ENCODE measurements around the gene CDH4.
"Not testable (repeated sequence)": the region's sequence is repeated elsewhere in the genome, so short reads cannot be mapped to it uniquely, and the experiment has no call there.

The CDH4 gene

DNA sequence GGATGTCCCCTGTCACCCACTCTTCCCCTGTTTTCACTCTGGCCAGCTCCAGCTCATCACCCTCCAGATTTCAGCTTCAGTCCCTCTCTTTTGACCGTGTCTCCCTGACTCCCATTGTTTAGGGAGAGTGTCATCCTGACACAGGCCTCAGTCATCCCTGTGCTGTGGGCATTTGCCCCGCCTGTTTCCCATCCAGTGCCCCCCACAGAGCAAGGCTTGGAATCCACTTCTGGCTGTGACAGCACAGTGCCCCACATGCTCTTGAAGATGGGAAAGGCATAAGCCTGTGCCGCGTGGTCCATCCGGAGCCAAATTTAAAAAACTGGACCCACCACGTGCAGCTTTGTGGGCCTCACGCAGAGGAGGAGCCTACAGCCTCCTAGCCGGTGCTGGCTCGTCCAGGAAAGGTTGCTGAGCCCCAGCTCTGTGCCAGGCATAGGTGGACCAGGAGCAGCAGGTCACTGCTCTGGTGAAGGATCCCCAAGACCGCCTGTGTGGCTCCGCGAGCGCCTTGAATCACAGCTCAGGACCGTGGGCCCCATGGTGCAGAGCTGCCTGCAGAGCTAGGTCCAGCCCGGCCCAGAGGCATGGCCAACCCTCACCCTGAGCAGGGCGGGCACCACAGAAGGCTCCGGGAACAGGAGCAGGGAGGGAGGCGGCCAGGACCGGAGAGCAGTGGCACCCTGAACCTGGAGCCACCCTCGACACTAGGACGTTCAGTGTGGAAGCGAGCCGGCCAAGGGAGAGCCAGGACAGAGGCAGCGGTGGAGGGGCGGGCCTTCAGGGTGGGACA is 172.8 kb downstream of the CDH4 start:
- no peak for DNase-seq

DNA sequence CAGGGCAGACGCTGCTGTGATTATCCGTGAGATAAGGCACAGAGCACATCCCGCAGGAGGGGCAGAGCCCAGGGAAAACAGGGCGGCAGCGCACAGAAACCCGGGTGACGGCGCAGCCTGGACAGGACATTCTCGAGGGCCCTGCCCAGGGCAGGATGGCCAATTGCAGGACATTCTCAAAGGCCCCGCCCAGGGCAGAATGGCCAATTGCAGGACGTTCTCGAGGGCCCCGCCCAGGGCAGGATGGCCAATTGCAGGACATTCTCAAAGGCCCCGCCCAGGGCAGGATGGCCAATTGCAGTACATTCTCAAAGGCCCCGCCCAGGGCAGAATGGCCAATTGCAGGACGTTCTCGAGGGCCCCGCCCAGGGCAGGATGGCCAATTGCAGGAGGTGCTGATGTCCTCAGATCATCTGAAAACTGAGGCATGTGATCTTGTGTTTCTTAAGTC is 173.5 kb downstream of the CDH4 start:
- DNase-seq = not testable (repeated sequence)

DNA sequence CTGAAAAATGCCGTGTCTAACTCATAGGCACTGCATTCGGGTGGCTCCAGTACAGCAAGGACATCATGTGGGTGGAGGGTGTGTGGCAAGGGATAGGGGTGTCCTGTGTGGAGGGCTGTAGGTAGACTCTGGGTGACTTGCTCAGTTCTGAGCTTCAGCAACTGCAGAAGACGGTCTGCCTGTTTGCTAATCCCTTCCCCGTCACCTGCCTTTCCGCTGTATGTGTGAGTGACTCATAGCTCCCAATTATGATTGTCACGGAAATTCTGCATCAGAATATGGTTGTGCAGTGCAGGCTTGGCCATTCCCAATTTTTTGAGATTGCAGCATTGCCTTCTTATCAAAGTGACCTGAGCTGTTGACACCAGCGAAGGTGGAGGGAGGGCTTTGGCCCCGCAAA is 174.3 kb downstream of the CDH4 start:
- no peak for DNase-seq

DNA sequence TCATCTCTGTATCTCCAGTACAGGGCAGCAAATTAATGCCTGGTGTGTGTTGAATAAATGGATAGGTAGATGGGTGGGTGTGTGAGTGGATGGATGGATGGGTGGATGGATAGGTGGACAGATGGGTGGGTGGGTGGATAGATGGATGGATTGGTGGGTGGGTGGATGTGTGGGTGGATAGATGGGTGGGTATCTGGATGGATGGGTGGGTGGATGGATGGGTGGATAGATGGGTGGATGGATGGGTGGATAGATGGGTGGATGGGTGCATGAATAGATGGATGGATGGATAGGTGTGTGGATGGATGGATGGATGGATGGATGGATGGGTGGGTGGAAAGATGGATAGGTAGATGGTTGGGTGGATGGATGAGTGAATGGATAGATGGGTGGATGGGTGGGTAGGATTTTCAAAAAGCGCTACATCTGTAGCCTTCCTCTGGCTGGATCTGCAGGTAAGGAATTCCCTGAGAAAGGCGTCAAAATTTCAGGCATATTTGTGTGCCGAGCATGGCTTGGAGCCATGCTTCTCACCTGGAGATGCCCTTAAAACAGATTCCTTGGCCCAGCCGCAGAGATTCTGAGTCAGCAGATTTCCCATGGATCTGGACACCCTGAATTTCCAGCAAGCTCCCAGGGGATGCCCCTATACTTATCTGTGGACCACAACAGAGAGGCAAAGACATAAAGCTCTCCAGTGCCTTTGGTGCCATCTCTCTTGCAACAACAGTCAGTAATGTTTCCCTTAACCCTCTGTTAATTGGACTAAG is 177.6 kb downstream of the CDH4 start:
- no peak for DNase-seq

DNA sequence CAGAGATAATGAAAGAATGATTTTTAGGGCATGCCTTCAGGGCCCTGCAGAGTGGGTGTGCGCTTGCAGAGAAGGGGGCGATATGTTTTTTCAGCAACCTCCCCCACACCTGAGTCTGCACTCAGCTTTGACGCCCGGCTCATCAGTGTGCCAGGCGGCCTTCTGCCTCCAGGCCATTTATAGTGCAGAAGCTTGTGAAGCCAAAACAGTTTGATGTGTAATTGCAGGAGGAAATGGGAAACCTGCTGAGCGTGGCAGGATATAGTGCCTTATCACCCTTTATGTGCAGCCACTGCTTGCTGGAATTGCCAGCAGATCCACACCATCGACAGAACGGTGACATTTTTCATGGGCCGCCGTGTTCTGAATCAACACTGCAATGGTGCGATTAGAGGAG is 178.2 kb downstream of the CDH4 start:
- no peak for DNase-seq

DNA sequence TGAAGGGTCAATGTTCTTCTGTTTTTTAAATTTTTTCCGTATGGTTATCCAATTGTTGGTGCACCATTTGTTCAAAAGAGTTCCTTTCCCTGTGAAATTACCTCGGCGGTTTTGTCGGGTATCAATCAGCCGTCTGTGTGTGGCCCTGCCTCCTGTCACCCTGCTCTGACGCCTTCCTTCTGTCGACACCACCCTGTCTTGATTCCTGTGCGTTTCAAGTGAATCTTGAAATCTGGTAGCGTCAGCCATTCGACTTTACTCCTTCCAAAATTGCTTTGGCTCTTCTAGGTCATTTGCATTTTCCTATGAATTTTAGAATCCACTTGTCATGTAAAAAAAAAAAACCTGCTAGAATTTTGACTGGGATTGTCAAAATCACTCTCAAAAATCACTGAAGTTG is 181.1 kb downstream of the CDH4 start:
- no peak for DNase-seq

DNA sequence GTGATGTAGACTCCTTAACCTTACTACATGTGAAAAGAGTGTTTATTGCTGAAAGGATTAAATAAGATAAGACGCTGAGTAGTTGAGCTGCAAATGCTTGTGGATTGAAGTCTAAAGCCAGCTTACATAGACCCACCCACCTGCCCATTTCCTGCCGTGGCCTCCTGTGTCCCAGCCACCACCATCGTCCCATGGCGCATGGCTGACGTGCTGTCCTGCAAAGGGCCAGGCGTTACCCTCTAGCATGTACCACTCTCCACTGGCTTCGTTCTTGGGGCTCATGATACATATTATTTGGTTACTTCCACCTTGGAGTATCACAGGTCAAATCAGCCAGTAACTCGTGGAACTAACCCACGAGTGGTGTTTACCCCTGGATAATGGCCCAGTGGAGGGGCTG is 181.8 kb downstream of the CDH4 start:
- no peak for DNase-seq

DNA sequence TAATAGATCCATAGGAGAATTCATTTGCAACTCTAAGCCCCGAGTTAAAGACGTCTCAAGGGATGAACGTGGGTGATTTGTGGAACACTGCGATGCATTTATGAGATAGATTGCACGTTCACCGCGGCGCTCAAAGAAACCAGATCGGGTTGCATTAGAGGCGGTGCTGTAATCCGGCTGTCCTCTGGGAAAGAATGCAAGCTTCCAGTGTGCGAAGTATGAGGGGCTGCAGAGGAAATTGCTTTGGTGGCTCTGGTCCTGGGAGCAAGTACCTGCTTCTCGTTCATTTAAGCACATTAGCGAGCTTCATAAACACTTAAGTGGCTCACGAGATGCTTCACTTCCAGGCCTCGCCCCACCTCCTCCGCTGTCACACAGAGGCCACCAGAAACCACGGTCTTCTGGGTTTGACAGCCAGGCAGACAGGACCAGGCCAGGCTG is 182.3 kb downstream of the CDH4 start:
- DNase-seq = no peak

DNA sequence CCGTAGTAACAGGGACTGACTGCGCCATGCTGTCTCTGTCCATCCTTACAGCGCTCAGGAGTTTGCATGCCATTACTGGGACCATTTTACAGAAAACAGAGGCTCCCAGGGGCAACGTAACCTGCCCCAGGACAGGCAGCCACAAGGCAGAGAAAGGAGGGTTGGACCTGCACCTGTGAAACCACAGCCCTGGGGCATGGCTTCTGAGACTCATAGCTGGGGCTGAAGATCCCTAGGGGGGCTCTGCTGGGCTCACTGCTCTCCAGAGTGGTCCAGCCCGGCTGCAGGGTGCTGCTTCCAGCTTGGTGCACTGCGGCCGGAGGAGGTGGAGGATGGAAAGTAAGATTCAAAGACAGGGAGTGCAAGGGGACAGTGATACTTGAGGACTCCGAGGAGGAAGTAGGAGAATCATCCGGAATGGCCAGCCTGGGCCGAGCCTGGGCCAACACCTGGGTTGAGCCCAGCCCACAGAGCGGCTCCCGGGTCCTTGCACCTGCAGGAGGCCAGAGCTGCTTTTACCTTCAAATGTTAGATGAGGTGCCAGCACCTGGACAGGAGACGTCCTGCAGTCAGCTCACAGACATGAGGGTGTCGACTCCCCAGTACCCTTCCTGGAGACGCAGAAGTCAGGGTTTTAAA is 183.2 kb downstream of the CDH4 start:
- DNase-seq = no peak

DNA sequence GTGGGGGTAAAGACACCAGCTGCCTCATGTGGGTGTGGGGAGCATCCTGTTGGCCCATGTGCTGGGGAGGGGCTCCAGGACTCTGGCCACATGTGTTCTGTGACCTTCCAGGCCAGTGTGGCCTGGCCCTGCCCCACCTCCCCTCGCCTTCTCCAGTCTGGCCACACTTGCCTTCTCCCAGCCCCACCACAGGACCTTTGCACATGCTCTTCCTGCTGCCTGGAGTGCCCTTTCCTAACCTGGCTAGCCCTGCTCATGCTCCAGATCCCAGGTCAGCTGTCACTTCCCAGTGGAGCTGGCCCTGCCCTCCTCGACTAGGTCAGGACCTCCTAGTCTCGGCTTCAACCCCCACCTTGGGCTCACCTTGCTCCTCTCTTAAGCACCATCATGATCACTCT is 183.8 kb downstream of the CDH4 start:
- no peak for DNase-seq

DNA sequence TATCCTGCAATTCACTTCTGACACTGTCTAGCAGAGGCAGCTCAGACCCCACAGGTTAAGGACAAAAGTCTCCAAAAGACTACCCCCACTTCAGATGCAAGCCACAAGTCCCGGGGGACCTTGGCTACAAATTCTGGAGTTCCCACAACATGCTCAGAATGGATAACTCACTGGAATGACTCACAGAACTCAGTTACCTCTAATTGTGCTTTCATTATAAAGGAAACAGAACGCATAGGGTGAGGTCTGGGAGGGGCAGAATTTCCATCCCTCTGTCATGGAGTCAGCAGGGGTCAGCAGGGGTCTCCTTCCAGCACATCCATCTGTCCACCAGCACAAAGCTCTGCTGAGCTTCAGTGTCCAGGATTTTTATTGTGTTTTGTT is 184.2 kb downstream of the CDH4 start:
- DNase-seq = no peak

DNA sequence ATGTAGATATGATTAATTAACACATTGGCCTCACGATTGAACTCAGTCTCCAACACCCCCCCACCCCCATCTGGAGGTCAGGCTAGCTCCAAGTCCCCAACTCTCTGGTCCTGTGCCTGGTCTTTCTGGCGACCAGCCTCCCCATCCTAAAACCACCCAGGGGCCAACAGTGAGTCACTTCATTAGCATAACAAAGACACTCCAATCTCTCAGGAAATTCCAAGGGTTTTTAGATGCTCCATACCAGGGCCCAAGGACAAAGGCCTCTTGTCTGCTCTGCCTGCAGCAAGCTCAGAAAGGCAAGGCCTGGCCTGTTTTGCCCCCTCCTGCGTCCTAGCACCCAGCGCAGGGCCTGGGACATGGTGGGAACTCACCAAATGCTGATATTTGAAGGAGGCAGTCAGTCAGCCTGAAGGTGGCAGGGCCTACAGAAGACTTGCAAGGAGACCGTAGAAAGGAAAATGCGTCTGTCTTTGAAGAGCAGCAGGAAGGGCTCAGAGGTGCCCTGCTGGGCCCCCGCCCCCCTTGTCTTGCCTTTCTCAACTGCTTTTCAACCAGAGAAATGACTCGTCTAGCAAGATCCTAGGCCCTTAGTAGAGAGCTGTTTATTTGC is 184.7 kb downstream of the CDH4 start:
- DNase-seq = no peak

DNA sequence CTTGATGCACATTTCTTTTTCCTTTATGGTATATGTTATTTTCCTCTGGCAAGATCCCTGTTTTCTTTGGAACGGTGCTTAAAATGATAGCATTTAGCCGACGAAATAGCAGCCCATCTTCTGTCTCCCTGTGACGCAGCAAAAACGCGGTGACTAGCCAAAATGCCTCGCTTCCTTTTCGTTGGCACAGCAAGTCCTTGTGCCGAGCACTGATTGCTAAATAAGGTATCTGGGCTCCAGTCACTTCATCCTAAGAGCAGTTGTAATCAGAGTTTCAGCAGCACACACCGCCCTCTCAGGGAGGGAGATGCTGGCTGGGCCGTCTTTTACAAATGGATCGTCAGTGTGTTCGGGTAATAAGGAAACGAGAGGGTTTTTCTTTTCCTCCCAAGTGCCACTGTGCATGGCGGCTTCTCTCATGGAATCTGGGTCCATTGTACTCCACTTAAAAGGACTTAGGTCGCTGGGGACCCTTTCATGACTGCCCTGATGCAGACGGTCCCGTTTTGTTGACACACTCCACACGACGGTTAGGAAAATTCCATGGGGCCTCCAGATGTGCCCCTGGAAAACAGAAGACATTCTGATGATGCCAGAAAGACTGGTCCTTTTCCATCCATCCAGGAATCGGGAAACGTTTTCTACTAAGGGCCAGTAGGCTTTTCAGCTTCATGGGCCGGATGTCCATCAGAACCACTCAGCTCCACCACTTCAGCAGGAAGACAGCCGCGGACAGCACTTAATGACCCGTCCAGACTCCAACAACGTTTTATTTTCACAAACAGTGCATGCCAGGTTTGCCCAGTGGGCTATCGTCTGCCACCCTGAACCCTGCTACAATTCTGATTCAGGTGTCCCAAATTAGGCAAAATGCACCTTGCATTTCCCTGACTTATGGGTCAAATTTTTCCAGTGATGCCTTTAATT is 185.5 kb downstream of the CDH4 start:
- DNase-seq = no peak

DNA sequence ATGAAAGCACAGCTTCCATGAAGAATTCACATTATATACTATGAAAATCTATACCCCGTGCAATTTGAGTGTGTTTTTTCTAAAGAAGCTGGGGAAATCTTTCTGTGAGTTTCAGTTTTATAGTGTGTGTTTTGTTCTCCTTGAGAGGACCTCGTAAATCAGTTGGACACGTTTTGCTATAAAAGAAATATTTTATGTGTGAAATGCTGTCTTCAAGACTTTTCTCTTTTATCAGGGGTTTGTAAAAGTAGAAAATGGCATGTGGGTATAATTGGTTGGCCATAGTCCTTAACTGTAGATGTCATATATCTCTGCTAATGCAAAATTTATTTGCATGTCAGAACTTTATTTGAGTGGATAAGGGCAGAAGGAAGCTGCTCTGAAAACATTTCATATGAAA is 186.2 kb downstream of the CDH4 start:
- no peak for DNase-seq

DNA sequence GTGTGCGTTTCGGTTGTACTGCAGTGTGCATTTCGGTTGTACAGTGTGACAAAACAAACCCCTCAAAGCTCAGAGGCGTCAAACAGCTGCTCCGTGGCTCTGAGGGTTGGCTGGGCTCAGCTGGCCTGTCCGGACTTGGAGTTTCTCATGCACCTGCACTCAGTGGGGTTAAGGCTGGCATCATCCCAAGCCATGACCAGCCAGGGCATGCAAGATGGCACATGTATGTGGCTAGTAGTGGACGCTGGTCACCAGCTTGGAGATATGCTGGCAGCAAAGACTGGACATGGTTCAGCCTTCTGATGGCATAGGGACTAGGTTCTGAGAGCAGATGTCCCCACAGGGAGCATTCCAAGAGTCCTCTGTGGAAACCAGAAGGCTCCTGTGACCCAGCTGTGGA is 187.2 kb downstream of the CDH4 start:
- no peak for DNase-seq

DNA sequence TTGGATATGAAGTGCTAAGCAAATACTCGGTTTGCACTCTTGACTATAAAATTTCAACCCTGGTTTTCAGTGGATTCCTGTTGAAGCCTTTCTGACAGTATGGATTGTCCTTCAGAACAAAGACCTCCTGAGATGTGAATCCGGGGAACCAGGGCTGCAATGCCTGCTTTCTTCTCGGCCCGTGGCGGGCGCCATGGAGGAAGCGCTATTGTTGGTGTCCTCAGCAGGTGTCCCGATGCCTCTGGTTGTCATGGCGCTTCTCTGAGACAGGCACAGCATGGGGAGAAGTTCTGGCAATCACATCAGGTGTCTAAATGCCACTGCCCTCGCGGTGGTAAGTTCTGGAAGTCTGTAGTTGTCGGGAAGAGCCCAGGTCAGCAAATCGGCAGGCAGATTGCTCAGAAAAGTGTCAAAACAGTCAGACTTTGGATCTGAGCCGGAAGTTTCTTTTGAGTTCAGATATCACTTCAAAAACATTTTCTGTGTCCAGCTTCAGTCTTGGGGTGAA is 188.5 kb downstream of the CDH4 start:
- DNase-seq = no peak

DNA sequence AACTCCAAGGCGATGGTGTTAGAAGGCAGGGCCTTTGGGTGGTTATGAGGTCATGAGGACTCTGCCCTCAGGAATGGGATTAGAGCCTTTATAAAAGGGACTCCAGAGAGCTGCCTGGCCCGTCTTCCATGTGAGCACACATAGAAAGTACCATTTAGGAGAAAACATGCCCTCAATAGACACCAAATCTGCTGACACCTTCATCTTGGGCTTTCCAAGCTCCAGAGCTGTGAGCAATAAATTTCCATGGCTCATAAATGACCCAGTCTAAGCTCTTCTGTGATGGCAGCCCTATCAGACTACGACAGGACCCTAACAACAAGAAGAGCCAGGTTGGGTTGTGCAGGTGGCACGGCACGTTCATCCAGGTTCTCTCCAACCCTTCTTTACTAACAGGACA is 189.5 kb downstream of the CDH4 start:
- no peak for DNase-seq

DNA sequence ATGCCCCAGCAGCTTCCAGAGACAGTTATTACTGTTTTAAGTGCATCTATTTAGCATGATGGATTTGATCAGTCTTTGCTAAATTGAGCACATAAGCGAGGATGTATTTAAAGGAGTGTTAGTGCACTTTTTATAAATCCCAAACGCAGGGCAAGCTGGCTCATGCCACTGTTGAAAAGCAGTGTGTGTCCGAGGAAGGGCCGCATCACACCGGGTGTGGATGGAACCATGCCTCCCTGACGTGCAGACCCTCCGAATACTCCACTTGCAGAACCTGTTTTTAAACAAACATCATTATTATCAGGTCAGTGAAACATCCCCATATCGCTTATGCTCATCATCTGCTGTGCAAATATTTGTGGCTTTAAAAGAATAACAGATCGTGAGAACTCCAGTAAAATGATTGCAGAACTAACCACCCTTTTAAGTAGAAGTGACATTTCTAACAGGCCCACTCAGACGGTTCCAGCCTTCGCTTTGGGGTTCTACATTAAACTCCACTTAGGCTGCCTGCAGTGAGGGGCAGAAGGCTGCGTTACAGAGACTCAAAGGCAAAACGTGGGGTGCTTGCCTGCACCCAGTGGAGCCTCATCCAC is 190.1 kb downstream of the CDH4 start:
- DNase-seq = no peak

DNA sequence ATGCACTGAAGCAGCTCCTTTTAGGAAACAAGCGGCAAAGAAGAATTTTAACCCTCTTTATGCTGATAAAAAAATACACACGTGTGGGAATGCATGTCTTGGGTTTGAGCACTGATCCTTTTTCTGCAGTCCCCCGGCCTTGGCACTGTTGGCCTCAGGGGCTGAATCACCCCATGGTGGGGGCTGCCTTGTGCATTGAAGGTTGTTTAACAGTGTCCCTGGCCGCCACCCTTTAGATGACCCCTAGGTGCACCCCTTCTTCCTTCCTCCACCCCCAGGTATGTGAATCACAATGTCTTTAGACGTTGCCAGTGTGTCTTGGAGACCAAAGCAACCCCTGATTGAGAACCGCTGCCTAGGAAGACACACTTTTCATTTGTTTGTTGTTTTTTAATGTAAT is 190.7 kb downstream of the CDH4 start:
- DNase-seq = no peak

DNA sequence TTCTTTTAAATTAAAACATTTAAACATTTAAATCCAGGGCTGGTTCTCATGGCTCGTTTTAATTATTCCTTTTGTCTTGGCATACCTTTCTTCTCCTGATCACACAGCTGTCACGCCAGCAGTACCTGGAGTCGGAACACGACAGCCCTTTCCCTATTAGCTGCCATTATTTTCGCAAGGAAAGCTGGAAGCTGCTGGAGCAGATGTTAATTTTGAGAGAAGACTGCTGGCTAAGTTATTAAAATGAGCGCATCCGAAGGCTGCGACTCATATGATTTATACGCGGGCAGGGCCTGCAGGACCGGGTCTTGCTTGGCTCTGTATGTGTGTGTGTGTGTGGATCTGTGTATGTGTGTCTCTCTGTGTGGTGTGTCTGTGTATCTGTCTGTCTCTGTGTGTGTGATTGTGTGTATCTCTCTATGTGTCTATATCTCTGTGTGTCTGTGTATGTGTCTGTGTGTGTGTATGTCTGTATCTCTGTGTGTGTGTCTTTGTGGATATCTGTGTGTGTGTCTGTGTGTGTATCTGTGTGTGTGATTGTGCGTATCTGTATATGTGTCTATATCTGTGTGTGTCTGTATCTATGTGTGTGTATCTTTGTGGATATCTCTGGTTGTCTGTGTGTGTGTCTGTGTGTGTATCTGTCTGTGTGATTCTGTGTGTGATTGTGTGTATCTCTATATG is 191.5 kb downstream of the CDH4 start:
- no peak for DNase-seq

DNA sequence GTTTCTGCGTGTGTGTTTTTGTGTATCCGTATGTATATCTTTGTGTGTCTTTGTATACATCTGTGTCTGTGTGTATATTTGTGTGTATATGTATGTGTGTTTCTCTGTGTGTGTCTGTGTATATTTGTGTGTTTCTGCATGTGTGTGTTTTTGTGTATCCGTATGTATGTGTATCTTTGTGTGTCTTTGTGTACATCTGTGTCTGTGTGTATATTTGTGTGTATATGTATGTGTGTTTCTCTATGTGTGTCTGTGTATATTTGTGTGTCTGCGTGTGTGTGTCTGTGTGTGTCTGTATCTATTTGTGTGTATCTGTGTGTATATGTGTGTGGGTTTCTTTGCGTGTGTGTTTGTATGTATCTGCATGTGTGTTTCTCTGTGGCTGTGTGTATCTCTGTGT is 192.6 kb downstream of the CDH4 start:
- no peak for DNase-seq
